PC-3 (cell line): ENCODE results near the gene ARHGEF6.

Source experiments
- CTCF ChIP-seq: fragments of 300-600 bp; sonication (generic); conservative IDR thresholded peaks from 2 replicates; pipeline ENCODE4 v1.5.1; 2017; ENCODE audit warnings: antibody characterized with exemption, low read depth, mild to moderate bottlenecking, low read length
- EZH2 ChIP-seq: fragments of 300-600 bp; sonication (generic); IDR thresholded peaks from one replicate; pipeline ENCODE4 v1.6.1; 2017; ENCODE audit warnings: antibody characterized with exemption, mild to moderate bottlenecking, low read length; ENCODE audit not compliant: unreplicated experiment
- EZH2phosphoT487 ChIP-seq: fragments of 300-600 bp; sonication (generic); IDR thresholded peaks from 2 replicates; pipeline ENCODE4 v1.6.1; 2018; ENCODE audit warnings: mild to moderate bottlenecking, antibody characterized with exemption, low read length, borderline replicate concordance

GRCh38 chrX:136656361-136656964 lies 124.3 kb downstream of the ARHGEF6 start:
- TF ChIP-seq CTCF (no peak), EZH2phosphoT487 (no peak), EZH2 (no peak)
